HepG2 (cell line): Measurements from ENCODE around the gene STX5. TPM values are rescaled to one million over a fixed set of nuclear protein-coding genes. Genes with fewer than 3 reads are reported as not detected.

Experiments used
- BORCS8-MEF2B ChIP-seq: sonication (generic); formaldehyde crosslinking; IDR thresholded peaks from 2 replicates; pipeline ENCODE4 v1.8.0; 2022; ENCODE audit warnings: mild to moderate bottlenecking, missing genetic modification reagents
- ELF3 ChIP-seq: IDR thresholded peaks from 2 replicates; pipeline ENCODE4 v1.6.1; 2016; ENCODE audit warnings: missing genetic modification reagents, missing compliant biosample characterization
- FOXM1 ChIP-seq: sonication (generic); formaldehyde crosslinking; IDR thresholded peaks from 2 replicates; pipeline ENCODE4 v1.5.0; 2020; ENCODE audit warnings: missing genetic modification reagents
- GMEB2 ChIP-seq: IDR thresholded peaks from 2 replicates; pipeline ENCODE4 v1.6.1; 2016; ENCODE audit warnings: missing biosample characterization, missing genetic modification reagents, low read depth
- GPN1 ChIP-seq: sonication (generic); formaldehyde crosslinking; IDR thresholded peaks from 2 replicates; pipeline ENCODE4 v1.5.1; 2020; ENCODE audit warnings: missing genetic modification reagents, borderline replicate concordance
- KLF11 ChIP-seq: IDR thresholded peaks from 2 replicates; pipeline ENCODE4 v1.6.1; 2016; ENCODE audit warnings: missing compliant biosample characterization
- MIER2 ChIP-seq: IDR thresholded peaks from 2 replicates; pipeline ENCODE4 v1.6.1; 2016; ENCODE audit warnings: missing biosample characterization, missing genetic modification reagents
- MYC ChIP-seq: sonication (generic); formaldehyde crosslinking; IDR thresholded peaks from 2 replicates; pipeline ENCODE4 v1.9.0; 2021; ENCODE audit warnings: missing genetic modification reagents, borderline replicate concordance
- PPARG ChIP-seq: conservative IDR thresholded peaks from 2 replicates; pipeline ENCODE4 v1.6.1; 2016; ENCODE audit warnings: missing biosample characterization, missing genetic modification reagents
- SALL2 ChIP-seq: sonication (generic); formaldehyde crosslinking; IDR thresholded peaks from 2 replicates; pipeline ENCODE4 v1.8.1; 2023; ENCODE audit warnings: mild to moderate bottlenecking, missing genetic modification reagents, inconsistent platforms
- SRF ChIP-seq: IDR thresholded peaks from 2 replicates; pipeline ENCODE4 v1.6.1; 2011; ENCODE audit warnings: mild to moderate bottlenecking, low read depth, low read length, moderate library complexity
- SRY ChIP-seq: sonication (generic); formaldehyde crosslinking; IDR thresholded peaks from 2 replicates; pipeline ENCODE4 v1.8.0; 2022; ENCODE audit warnings: mild to moderate bottlenecking, missing genetic modification reagents
- TMF1 ChIP-seq: sonication (generic); formaldehyde crosslinking; IDR thresholded peaks from 2 replicates; pipeline ENCODE4 v1.8.1; 2022; ENCODE audit warnings: low read depth, missing genetic modification reagents
- ZBTB42 ChIP-seq: sonication (generic); formaldehyde crosslinking; IDR thresholded peaks from 2 replicates; pipeline ENCODE4 v1.5.0; 2020; ENCODE audit warnings: mild to moderate bottlenecking, missing genetic modification reagents
- ZNF44 ChIP-seq: sonication (generic); formaldehyde crosslinking; IDR thresholded peaks from 2 replicates; pipeline ENCODE4 v1.5.1; 2020; ENCODE audit warnings: mild to moderate bottlenecking, missing genetic modification reagents
- ZNF496 ChIP-seq: sonication (generic); formaldehyde crosslinking; IDR thresholded peaks from 2 replicates; pipeline ENCODE4 v1.8.1; 2023; ENCODE audit warnings: mild to moderate bottlenecking, moderate library complexity, missing genetic modification reagents; ENCODE audit not compliant: insufficient replicate concordance
- ZNF543 ChIP-seq: sonication (generic); formaldehyde crosslinking; IDR thresholded peaks from 2 replicates; pipeline ENCODE4 v1.4.0; 2020; ENCODE audit warnings: mild to moderate bottlenecking, missing genetic modification reagents
- ZNF552 ChIP-seq: sonication (generic); formaldehyde crosslinking; IDR thresholded peaks from 2 replicates; pipeline ENCODE4 v1.9.0; 2022; ENCODE audit warnings: missing genetic modification reagents, mild to moderate bottlenecking, borderline replicate concordance
- ZNF570 ChIP-seq: sonication (generic); formaldehyde crosslinking; IDR thresholded peaks from 2 replicates; pipeline ENCODE4 v1.4.0; 2020; ENCODE audit warnings: mild to moderate bottlenecking, missing genetic modification reagents, borderline replicate concordance
- polyA plus RNA-seq, 8 experiments: library from polyadenylated mRNA; depleted of rRNA in 3 of 8; stranded (reverse) in 7 of 8; unstranded in 1 of 8; fragments of >200 nt; fragmentation: Illumina TruSeq in 4 of 8; extraction: Trizol in 4 of 8; gene quantifications; 2 replicates each; pipeline versions ENCODE4 v1.2.1 to v1.2.3, GENCODE V29; 2011 to 2016; ENCODE audit warnings: low read depth in 4 of 8, missing spikeins in 1 of 8, mixed read lengths in 1 of 8; ENCODE audit not compliant: insufficient read depth in 1 of 8
- total RNA-seq, 5 experiments: library from RNA; depleted of rRNA; stranded (reverse); fragments of >200 nt; fragmentation: Illumina TruSeq; extraction: Trizol; gene quantifications; 2 replicates each; pipeline ENCODE4 v1.2.3, GENCODE V29; 2016; ENCODE audit warnings: low read depth in 1 of 5
- TF ChIP-seq, protein P1 (sequence below): IDR thresholded peaks from 2 replicates; pipeline ENCODE4 v1.6.1; 2016; ENCODE audit warnings: missing genetic modification reagents, missing compliant biosample characterization
- TF ChIP-seq, protein P2 (sequence below): sonication (generic); formaldehyde crosslinking; IDR thresholded peaks from 2 replicates; pipeline ENCODE4 v1.5.1; 2020; ENCODE audit warnings: missing genetic modification reagents, mild to moderate bottlenecking, borderline replicate concordance
- TF ChIP-seq, protein P3 (sequence below): sonication (generic); formaldehyde crosslinking; conservative IDR thresholded peaks from 2 replicates; pipeline ENCODE4 v1.4.0; 2020; ENCODE audit warnings: missing genetic modification reagents

The STX5 gene
- total and polyA plus RNA-seq, 2 of the 13 experiments (the other 11 are each of a cell fraction or from before 2014, with no cell fraction given), result 26.9 to 30.0 TPM

GRCh38 chr11:62771144-62772021 is 60.5 kb downstream of the STX5 start, which contains the start of gene TAF6L (continued):
- TF ChIP-seq KLF11 (CRISPR knock-in tag) (0 out of 2 replicates have a peak, but pooled peaks have one; percentile 60), ZNF552 (CRISPR knock-in tag) (peak; percentile 56; the same call in 1 of the 2 replicates), PPARG (CRISPR knock-in tag) (peak; percentile 93), SRY (CRISPR knock-in tag) (no peak), GPN1 (CRISPR knock-in tag) (no peak), TMF1 (CRISPR knock-in tag) (no peak), MYC (CRISPR knock-in tag) (peak; percentile 86), SRF (no peak), ZNF44 (no peak), ZBTB42 (no peak), ZNF496 (CRISPR knock-in tag) (no peak), ZNF543 (peak; percentile 56; the same call in 1 of the 2 replicates), GMEB2 (no peak), ZNF570 (CRISPR knock-in tag) (no peak), MIER2 (0 out of 2 replicates have a peak, but pooled peaks have one; percentile 19), SALL2 (0 out of 2 replicates have a peak, but pooled peaks have one; percentile 36), FOXM1 (CRISPR knock-in tag) (no peak), BORCS8-MEF2B (CRISPR knock-in tag) (peak; percentile 73; the same call in 1 of the 2 replicates), ELF3 (CRISPR knock-in tag) (no peak)
- TF ChIP-seq, protein P1, sequence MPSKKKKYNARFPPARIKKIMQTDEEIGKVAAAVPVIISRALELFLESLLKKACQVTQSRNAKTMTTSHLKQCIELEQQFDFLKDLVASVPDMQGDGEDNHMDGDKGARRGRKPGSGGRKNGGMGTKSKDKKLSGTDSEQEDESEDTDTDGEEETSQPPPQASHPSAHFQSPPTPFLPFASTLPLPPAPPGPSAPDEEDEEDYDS (CRISPR knock-in tag), result peak; percentile 55; the same call in 1 of the 2 replicates
- TF ChIP-seq, protein P2, sequence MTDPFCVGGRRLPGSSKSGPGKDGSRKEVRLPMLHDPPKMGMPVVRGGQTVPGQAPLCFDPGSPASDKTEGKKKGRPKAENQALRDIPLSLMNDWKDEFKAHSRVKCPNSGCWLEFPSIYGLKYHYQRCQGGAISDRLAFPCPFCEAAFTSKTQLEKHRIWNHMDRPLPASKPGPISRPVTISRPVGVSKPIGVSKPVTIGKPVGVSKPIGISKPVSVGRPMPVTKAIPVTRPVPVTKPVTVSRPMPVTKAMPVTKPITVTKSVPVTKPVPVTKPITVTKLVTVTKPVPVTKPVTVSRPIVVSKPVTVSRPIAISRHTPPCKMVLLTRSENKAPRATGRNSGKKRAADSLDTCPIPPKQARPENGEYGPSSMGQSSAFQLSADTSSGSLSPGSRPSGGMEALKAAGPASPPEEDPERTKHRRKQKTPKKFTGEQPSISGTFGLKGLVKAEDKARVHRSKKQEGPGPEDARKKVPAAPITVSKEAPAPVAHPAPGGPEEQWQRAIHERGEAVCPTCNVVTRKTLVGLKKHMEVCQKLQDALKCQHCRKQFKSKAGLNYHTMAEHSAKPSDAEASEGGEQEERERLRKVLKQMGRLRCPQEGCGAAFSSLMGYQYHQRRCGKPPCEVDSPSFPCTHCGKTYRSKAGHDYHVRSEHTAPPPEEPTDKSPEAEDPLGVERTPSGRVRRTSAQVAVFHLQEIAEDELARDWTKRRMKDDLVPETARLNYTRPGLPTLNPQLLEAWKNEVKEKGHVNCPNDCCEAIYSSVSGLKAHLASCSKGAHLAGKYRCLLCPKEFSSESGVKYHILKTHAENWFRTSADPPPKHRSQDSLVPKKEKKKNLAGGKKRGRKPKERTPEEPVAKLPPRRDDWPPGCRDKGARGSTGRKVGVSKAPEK (CRISPR knock-in tag), result no peak
- TF ChIP-seq, protein P3, sequence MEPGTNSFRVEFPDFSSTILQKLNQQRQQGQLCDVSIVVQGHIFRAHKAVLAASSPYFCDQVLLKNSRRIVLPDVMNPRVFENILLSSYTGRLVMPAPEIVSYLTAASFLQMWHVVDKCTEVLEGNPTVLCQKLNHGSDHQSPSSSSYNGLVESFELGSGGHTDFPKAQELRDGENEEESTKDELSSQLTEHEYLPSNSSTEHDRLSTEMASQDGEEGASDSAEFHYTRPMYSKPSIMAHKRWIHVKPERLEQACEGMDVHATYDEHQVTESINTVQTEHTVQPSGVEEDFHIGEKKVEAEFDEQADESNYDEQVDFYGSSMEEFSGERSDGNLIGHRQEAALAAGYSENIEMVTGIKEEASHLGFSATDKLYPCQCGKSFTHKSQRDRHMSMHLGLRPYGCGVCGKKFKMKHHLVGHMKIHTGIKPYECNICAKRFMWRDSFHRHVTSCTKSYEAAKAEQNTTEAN, result no peak
